WTC11 (cell line): ENCODE measurements around the gene F2RL2.

Source experiments
- CREM ChIP-seq: sonication (generic); formaldehyde crosslinking; IDR thresholded peaks from 2 replicates; pipeline ENCODE4 v1.8.1; 2022; ENCODE audit warnings: mild to moderate bottlenecking, missing genetic modification reagents, moderate library complexity
- CTCF ChIP-seq: fragments of 200-600 bp; IDR thresholded peaks from 2 replicates; pipeline ENCODE4 v1.8.0; 2022; ENCODE audit warnings: antibody characterized with exemption
- FOXK1 ChIP-seq: sonication (generic); formaldehyde crosslinking; IDR thresholded peaks from 2 replicates; pipeline ENCODE4 v1.8.0; 2022; ENCODE audit warnings: mild to moderate bottlenecking, moderate library complexity, missing genetic modification reagents
- JUN ChIP-seq: sonication (generic); formaldehyde crosslinking; IDR thresholded peaks from 2 replicates; pipeline ENCODE4 v1.8.0; 2023; ENCODE audit warnings: mild to moderate bottlenecking, missing genetic modification reagents
- SMAD4 ChIP-seq: sonication (generic); formaldehyde crosslinking; IDR thresholded peaks from 2 replicates; pipeline ENCODE4 v1.8.0; 2022; ENCODE audit warnings: mild to moderate bottlenecking, missing genetic modification reagents
- ZNF512 ChIP-seq: sonication (generic); formaldehyde crosslinking; IDR thresholded peaks from 2 replicates; pipeline ENCODE4 v1.8.1; 2022; ENCODE audit warnings: missing genetic modification reagents, borderline replicate concordance

- TF ChIP-seq CTCF (no peak), ZNF512 (CRISPR knock-in tag) (no peak), SMAD4 (CRISPR knock-in tag) (no peak), CREM (no peak), JUN (CRISPR knock-in tag) (no peak), FOXK1 (CRISPR knock-in tag) (no peak)
These were observed 44.3 kb upstream of the F2RL2 start for GRCh38 chr5:76667495-76667894.
